ENCODE measurements around the gene TTC3. TPM values are rescaled to one million over a fixed set of nuclear protein-coding genes. Genes with fewer than 3 reads are reported as not detected.

The TTC3 gene
- total RNA-seq, 2 experiments from 2014 or later, result 70.2 to 74.0 TPM

GRCh38 chr21:37059181-37059580 is 13.9 kb upstream of the TTC3 start:
- H3K27ac Mint-ChIP-seq, result no peak overlapping the region
- no peaks in the 10 kb centered on the region for H3K9me3 Mint-ChIP-seq
- H3K4me3 Mint-ChIP-seq, result no peak overlapping the region
- DNase-seq (no peak), ATAC-seq (no peak)
- H3K4me1 Mint-ChIP-seq (ENCODE audit: low read depth), result peaks cover 9% of the 10 kb centered on the region
- H3K27me3 Mint-ChIP-seq, result no peaks in the 10 kb centered on the region
- TF ChIP-seq, protein P1, sequence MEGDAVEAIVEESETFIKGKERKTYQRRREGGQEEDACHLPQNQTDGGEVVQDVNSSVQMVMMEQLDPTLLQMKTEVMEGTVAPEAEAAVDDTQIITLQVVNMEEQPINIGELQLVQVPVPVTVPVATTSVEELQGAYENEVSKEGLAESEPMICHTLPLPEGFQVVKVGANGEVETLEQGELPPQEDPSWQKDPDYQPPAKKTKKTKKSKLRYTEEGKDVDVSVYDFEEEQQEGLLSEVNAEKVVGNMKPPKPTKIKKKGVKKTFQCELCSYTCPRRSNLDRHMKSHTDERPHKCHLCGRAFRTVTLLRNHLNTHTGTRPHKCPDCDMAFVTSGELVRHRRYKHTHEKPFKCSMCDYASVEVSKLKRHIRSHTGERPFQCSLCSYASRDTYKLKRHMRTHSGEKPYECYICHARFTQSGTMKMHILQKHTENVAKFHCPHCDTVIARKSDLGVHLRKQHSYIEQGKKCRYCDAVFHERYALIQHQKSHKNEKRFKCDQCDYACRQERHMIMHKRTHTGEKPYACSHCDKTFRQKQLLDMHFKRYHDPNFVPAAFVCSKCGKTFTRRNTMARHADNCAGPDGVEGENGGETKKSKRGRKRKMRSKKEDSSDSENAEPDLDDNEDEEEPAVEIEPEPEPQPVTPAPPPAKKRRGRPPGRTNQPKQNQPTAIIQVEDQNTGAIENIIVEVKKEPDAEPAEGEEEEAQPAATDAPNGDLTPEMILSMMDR (IDR thresholded peaks at IDR 0.05), result no peak
- CTCF ChIA-PET, result interaction anchor here (1.6 kb wide), 1 partner anchor 10 kb away, joined by 6 read pairs; no protein-coding TSS in a partner anchor
- intact Hi-C loops (cut with micrococcal nuclease), result no loop called here
- POLR2A ChIA-PET, result no interaction called here
- no peaks in the 10 kb centered on the region for H3K36me3 Mint-ChIP-seq (ENCODE audit: low read depth)

DNA sequence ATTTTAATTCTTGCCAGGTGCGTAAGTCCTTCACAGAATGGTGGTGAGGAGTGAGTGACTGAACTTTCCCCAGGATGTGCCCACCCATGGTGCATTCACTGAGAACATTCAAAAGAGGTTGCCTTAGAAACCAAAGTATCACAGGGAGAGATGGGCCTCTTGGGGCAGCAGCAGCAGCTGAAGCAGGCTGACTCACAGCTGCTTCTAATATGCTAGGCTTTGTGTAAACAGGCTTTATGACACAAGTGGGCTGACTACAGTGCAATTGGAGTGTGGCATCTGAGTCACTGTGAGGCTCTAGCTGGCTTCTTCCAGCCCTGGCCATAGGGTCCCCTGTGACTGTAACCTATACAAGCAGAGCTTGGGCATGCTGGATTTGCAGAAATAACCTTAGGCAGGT is 12.8 kb upstream of the TTC3 start:
- no peaks in the 10 kb centered on the region for H3K36me3 Mint-ChIP-seq (ENCODE audit: low read depth)
- H3K27me3 Mint-ChIP-seq, result no peaks in the 10 kb centered on the region
- no peak overlapping the region for H3K4me3 Mint-ChIP-seq
- DNase-seq (peak; percentile 67), ATAC-seq (peak; percentile 98)
- CTCF ChIA-PET, result interaction anchor here (1.6 kb wide), 1 partner anchor 9 kb away, joined by 6 read pairs; no protein-coding TSS in a partner anchor
- peaks cover 9% of the 10 kb centered on the region for H3K4me1 Mint-ChIP-seq (ENCODE audit: low read depth)
- no peak overlapping the region for H3K27ac Mint-ChIP-seq
- no peaks in the 10 kb centered on the region for H3K9me3 Mint-ChIP-seq
- TF ChIP-seq, protein P1 (IDR thresholded peaks at IDR 0.05), result no peak
- POLR2A ChIA-PET, result interaction anchor here (1.2 kb wide), 1 partner anchor 15 kb away, joined by 4 read pairs; no protein-coding TSS in a partner anchor
- intact Hi-C loops (cut with micrococcal nuclease), result no loop called here

GRCh38 chr21:37061926-37062592 is 11.0 kb upstream of the TTC3 start:
- peaks cover 2% of the 10 kb centered on the region for H3K36me3 Mint-ChIP-seq (ENCODE audit: low read depth)
- DNase-seq, result no peak
- no peak overlapping the region for H3K27ac Mint-ChIP-seq

DNA sequence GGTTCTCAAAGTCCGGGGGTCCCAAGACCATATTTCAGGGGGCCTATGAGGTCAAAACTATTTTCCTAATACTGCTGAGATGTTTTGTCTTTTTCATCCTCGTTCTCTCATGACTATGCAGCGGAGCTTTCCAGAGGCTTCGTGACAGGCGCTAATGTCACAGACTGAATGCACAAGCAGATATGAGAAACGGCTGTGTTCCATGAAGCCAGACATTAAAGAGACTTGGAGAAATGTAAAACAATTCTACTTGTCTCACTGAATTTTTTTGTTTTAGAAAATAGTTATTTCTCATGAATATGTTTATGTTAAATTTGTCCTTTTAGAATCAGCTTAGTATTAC is 10.5 kb upstream of the TTC3 start:
- Mint-ChIP-seq H3K27ac (no peak overlapping the region), H3K36me3 (ENCODE audit: low read depth) (peaks cover 3% of the 10 kb centered on the region), H3K4me3 (no peak overlapping the region), H3K9me3 (no peaks in the 10 kb centered on the region), H3K27me3 (no peaks in the 10 kb centered on the region), H3K4me1 (ENCODE audit: low read depth) (peaks cover 9% of the 10 kb centered on the region)
- intact Hi-C loops (cut with micrococcal nuclease), result no loop called here
- CTCF ChIA-PET, result no interaction called here
- POLR2A ChIA-PET, result no interaction called here
- no peak for ATAC-seq
- DNase-seq, result no peak
- TF ChIP-seq, protein P1 (IDR thresholded peaks at IDR 0.05), result no peak

More at GRCh38 chr21:37061926-37062592, 11.0 kb upstream of the TTC3 start:
- ATAC-seq, result no peak
- TF ChIP-seq, protein P1 (IDR thresholded peaks at IDR 0.05), result no peak
- H3K4me3 Mint-ChIP-seq, result no peak overlapping the region
- POLR2A ChIA-PET, result no interaction called here
- H3K27me3 Mint-ChIP-seq, result no peaks in the 10 kb centered on the region
- intact Hi-C loops (cut with micrococcal nuclease), result no loop called here
- no peaks in the 10 kb centered on the region for H3K9me3 Mint-ChIP-seq
- H3K4me1 Mint-ChIP-seq (ENCODE audit: low read depth), result peaks cover 9% of the 10 kb centered on the region
- CTCF ChIA-PET, result no interaction called here

DNA sequence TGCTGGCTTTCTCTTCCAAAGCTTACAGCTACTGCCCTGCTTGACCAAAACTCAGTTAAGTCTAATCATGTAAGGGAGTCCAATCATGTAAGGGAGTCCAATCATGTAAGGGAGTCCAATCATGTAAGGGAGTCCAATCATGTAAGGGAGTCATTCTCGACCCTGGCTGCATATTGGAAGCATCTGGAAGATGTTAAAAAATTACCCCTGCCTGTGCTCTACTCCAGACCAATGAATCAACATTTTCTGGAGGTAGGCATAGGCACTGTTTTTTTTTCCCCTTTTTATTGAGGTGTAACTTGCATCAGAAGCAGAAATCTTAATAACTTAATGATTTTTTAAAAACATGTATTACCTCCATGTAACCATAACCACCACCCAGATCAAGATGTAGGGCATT is 9.6 kb upstream of the TTC3 start:
- POLR2A ChIA-PET, result no interaction called here
- TF ChIP-seq, protein P1 (IDR thresholded peaks at IDR 0.05), result no peak
- Mint-ChIP-seq H3K9me3 (no peaks in the 10 kb centered on the region), H3K4me3 (no peak overlapping the region), H3K4me1 (ENCODE audit: low read depth) (peaks cover 9% of the 10 kb centered on the region), H3K27ac (no peak overlapping the region), H3K27me3 (no peaks in the 10 kb centered on the region), H3K36me3 (ENCODE audit: low read depth) (peaks cover 7% of the 10 kb centered on the region)
- CTCF ChIA-PET, result no interaction called here
- DNase-seq, result no peak
- intact Hi-C loops (cut with micrococcal nuclease), result no loop called here
- ATAC-seq, result no peak
